SIG-M5 treated with dmso at 0.1 percent for 504 hours (cell line): ENCODE results near the gene ZDHHC8.

ENCODE experiments used
- DNase-seq: peaks from one replicate; lab custom pipeline; 2025; ENCODE audit not compliant: unreplicated experiment; lab: John Stamatoyannopoulos, UW

ZDHHC8 gene

GRCh38 chr22:20192293-20192971, 60.8 kb downstream of the ZDHHC8 start:
- no peak for DNase-seq

GRCh38 chr22:20192972-20193760, 61.6 kb downstream of the ZDHHC8 start:
- DNase-seq = no peak

DNA sequence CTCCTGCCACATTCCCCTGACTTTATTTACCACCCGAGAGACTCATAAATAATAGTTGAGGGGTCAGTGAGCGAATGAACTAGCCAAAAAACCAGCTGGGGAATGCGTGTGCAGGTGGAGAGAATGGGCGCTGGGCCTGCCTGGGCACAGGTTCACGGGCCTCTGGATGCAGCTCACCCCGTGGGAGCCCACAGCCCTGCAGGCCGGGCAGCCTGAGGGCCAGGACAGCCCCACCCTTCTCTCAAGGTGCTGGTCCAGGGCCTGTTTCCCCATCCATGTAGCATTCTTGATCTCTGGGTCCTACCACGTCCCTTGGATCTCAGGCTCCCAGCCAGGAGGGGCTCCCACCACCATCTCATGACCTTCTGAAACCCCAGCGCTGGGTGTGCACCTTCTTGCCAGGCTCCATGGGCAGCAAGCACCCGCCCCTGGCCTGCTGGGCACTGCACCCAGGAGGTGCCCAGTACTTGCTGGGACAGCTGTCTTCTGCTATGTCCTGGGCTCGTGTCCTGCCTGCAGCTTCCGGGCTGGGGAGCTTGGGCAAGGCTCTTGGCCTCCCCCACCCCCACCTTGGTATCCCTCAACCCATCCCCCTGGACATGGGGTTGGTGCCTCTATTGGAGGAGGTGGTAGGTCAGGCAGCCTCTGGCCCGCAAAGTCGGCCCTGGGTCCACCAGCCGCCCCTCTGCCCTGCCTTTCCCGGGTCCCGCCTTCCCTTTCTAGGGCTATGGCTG, 62.3 kb downstream of the ZDHHC8 start:
- DNase-seq = no peak

GRCh38 chr22:20194681-20195593, 63.3 kb downstream of the ZDHHC8 start:
- DNase-seq = no peak

DNA sequence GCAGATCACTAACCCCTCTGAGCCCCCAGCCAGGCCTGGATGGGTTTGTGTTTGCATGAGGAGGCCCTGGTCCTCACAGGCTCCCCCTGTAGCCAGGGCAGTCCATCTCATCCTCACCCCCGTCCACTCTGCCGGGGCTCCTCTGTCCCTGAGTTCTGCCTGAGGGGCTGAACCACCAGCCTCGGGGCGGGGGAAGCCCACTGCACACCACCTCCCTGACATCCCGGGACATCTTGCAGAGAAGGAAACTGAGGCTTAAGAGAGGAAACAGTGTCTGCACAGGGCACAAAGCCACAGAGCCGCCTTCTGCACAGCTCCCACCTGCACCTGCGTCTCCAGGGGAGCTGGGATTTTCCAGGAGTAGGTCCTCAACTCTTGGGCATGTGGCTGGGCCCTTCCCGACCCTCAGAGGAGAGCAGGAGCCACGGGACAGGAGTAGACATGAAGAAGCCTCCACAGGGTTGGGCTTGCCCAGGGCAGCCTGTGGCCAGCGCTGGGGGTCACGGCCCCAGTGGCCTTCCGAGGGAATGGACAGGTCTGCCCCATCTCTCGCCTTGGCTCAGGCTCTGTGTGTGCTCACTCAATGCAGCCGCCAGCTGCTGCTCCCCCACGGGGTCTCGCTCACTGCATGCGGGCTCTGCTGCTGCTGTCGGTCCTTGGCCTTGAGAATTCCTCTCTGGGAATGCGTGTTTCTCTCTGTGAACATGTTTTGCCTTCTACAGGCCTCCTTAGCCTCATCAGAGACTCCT, 64.7 kb downstream of the ZDHHC8 start:
- DNase-seq = no peak
